ENCODE measurements around the gene U2AF2. TPM values are rescaled to one million over a fixed set of nuclear protein-coding genes. Genes with fewer than 3 reads are reported as not detected.
A peak's percentile ranks its signal among the peaks of the same experiment; 100 is the strongest.

Gene U2AF2
- total RNA-seq, 4 donors from 2014 or later: 80.4 to 122 (median 104) TPM

GRCh38 chr19:55641426-55642152 is 13.2 kb upstream of the U2AF2 start:
- DNase-seq (ENCODE audit: extremely low spot score): no peak
- Histone ChIP-seq H3K4me1 (peaks cover 60 to 85% (median 83%) of the 10 kb centered on the region in 4 donors), H3K4me3 (peak overlapping the region; percentile 74 to 91 (median 87)), H3K27me3 (no peaks in the 10 kb centered on the region), H3K36me3 (peaks cover 0 to 30% (median 14%) of the 10 kb centered on the region in 4 donors), H3K9me3 (no peaks in the 10 kb centered on the region), H3K27ac (replicated peaks in 1 of 4) (peak overlapping the region; percentile 94 to 97 (median 94))
- TF ChIP-seq POLR2A (IDR thresholded peaks at IDR 0.05; ENCODE audit: low read depth): no peak
- TF ChIP-seq EP300 (IDR thresholded peaks at IDR 0.05): no peak
- no peak for TF ChIP-seq POLR2AphosphoS5 (IDR thresholded peaks at IDR 0.05)
- TF ChIP-seq CTCF (IDR thresholded peaks at IDR 0.05): no peak
- intact Hi-C loops (cut with DNase I): no loop called here
- 2% methylated on average over 25 of the region's 25 CpGs for WGBS

- peaks cover 0 to 28% (median 14%) of the 10 kb centered on the region in 4 donors for H3K36me3 ChIP-seq
- 2% methylated on average over 20 of the region's 65 CpGs for WGBS
- peaks cover 59 to 84% (median 83%) of the 10 kb centered on the region in 4 donors for H3K4me1 ChIP-seq
- no peaks in the 10 kb centered on the region for H3K9me3 ChIP-seq
- TF ChIP-seq POLR2A (IDR thresholded peaks at IDR 0.05; ENCODE audit: low read depth): no peak
- no peak for TF ChIP-seq POLR2AphosphoS5 (IDR thresholded peaks at IDR 0.05)
- TF ChIP-seq EP300 (IDR thresholded peaks at IDR 0.05): no peak
- no peak for TF ChIP-seq CTCF (IDR thresholded peaks at IDR 0.05)
- H3K4me3 ChIP-seq: peak overlapping the region; percentile 74 to 91 (median 87)
- no peak for DNase-seq (ENCODE audit: extremely low spot score)
- intact Hi-C loops (cut with DNase I): no loop called here
- H3K27me3 ChIP-seq: no peaks in the 10 kb centered on the region
- peak overlapping the region; percentile 94 to 97 (median 94) for H3K27ac ChIP-seq (replicated peaks in 1 of 4)
Measured at GRCh38 chr19:55642153-55643002, 12.5 kb upstream of the U2AF2 start.

- Histone ChIP-seq H3K36me3 (peaks cover 0 to 21% (median 14%) of the 10 kb centered on the region in 4 donors), H3K27ac (replicated peaks in 1 of 4) (peak within 1 kb of the TSS; percentile 94 to 97 (median 94)), H3K4me1 (peaks cover 54 to 82% (median 80%) of the 10 kb centered on the region in 4 donors), H3K9me3 (no peaks in the 10 kb centered on the region), H3K27me3 (no peaks in the 10 kb centered on the region), H3K4me3 (peak within 1 kb of the TSS; percentile 74 to 91 (median 87))
- TF ChIP-seq EP300 (IDR thresholded peaks at IDR 0.05) (no peak), POLR2A (IDR thresholded peaks at IDR 0.05; ENCODE audit: low read depth) (no peak), CTCF (IDR thresholded peaks at IDR 0.05) (peak in 1 of 3 experiments; percentile 30), POLR2AphosphoS5 (IDR thresholded peaks at IDR 0.05) (peak; percentile 63 to 68)
- DNase-seq (ENCODE audit: extremely low spot score): no peak
- intact Hi-C loops (cut with DNase I): no loop called here
- under 1% methylated on average over 26 of the region's 56 CpGs for WGBS
Measured at GRCh38 chr19:55643003-55643886, 11.6 kb upstream of the U2AF2 start, which contains the start of gene ZNF581. Gene ZNF581, plus strand, starts transcription at chr19:55643649. Its CDS starts 923 bp downstream, at chr19:55644572.

- Histone ChIP-seq H3K4me3 (peak overlapping the region; percentile 74 to 91 (median 87)), H3K9me3 (no peaks in the 10 kb centered on the region), H3K4me1 (peaks cover 55 to 82% (median 80%) of the 10 kb centered on the region in 4 donors), H3K36me3 (peaks cover 0 to 17% (median 12%) of the 10 kb centered on the region in 4 donors), H3K27me3 (no peaks in the 10 kb centered on the region), H3K27ac (replicated peaks in 1 of 4) (peak overlapping the region; percentile 94 to 97 (median 94))
- 1% methylated on average over 13 of the region's 15 CpGs for WGBS
- intact Hi-C loops (cut with DNase I): no loop called here
- no peak for TF ChIP-seq POLR2AphosphoS5 (IDR thresholded peaks at IDR 0.05)
- no peak for TF ChIP-seq POLR2A (IDR thresholded peaks at IDR 0.05; ENCODE audit: low read depth)
- TF ChIP-seq CTCF (IDR thresholded peaks at IDR 0.05): no peak
- no peak for TF ChIP-seq EP300 (IDR thresholded peaks at IDR 0.05)
- no peak for DNase-seq (ENCODE audit: extremely low spot score)
Measured at GRCh38 chr19:55643887-55644176, 11.0 kb upstream of the U2AF2 start.
